ENCODE measurements around the gene CABP2.
"Not testable (repeated sequence)": the region's sequence is repeated elsewhere in the genome, so short reads cannot be mapped to it uniquely, and the experiment has no call there.

CABP2 gene

DNA sequence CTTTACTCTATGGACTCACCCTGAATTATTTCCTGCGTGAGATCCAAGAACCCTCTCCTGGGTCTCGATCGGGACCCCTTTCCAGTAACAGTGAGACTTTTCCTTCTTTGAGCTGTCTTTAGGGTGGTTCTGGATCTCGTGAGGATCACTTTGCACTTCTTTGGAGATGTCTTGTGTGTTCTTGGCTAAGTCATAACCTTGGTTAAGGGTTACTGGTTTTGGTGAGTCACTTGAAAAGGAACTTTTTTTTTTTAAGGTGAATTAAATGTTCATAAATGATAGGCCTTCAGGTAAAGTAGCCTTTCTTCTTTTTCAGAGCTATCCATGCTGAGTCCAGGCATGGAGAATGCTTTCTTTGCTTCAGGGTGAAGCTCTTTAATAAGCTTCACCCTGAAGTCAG is 41.0 kb upstream of the CABP2 start (continued):
- TF ChIP-seq ZFP69B (tag by site-specific recombination; IDR thresholded peaks at IDR 0.05): no peak
- no peak for TF ChIP-seq ZNF214 (tag by site-specific recombination; IDR thresholded peaks at IDR 0.05; ENCODE audit: borderline replicate concordance)
- no peak for TF ChIP-seq BCL11B (tag by site-specific recombination; IDR thresholded peaks at IDR 0.05; ENCODE audit: low read depth)
- no peak for TF ChIP-seq BCL11A (tag by site-specific recombination; IDR thresholded peaks at IDR 0.05; ENCODE audit: low read depth)

DNA sequence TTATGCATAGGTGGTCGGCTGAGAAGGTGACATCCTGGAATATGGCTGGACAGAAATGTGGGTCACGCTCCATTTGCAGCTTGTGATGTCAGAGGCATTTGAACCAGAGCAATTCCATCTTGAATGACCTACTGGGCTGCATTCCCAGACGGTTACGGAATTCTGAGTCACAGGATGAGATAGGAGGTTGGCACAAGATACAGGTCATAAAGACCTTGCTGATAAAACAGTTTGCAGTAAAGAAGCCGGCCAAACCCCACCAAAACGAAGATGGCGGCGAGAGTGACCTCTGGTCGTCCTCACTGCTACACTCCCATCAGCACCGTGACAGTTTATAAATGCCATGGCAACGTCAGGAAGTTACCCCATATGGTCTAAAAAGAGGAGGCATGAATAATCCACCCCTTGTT is 40.5 kb upstream of the CABP2 start:
- POLR2A ChIA-PET; H3K36me3 ChIP-seq (ENCODE audit: control insufficient read depth in 2 of 2, insufficient read depth in 1 of 2, low read length in 2 of 2); H3K4me1 ChIP-seq (ENCODE audit: control insufficient read depth, insufficient read depth, low read length); H3K9me3 ChIP-seq (ENCODE audit: control insufficient read depth, insufficient read depth, low read depth, low read length); H3K4me3 ChIP-seq (ENCODE audit: low read depth, low read length); H3K27ac ChIP-seq (ENCODE audit: extremely low read depth, low read depth, low read length): not testable (repeated sequence)
- peak; percentile 69 for TF ChIP-seq ZNF629 (tag by site-specific recombination; IDR thresholded peaks at IDR 0.05)
- CTCF ChIA-PET: interaction anchor here (0.8 to 1.1 kb wide), 3 partner anchors 9 to 20 kb away, joined by 3 to 4 read pairs (median 3); partner anchors contain the start of gene GSTP1

DNA sequence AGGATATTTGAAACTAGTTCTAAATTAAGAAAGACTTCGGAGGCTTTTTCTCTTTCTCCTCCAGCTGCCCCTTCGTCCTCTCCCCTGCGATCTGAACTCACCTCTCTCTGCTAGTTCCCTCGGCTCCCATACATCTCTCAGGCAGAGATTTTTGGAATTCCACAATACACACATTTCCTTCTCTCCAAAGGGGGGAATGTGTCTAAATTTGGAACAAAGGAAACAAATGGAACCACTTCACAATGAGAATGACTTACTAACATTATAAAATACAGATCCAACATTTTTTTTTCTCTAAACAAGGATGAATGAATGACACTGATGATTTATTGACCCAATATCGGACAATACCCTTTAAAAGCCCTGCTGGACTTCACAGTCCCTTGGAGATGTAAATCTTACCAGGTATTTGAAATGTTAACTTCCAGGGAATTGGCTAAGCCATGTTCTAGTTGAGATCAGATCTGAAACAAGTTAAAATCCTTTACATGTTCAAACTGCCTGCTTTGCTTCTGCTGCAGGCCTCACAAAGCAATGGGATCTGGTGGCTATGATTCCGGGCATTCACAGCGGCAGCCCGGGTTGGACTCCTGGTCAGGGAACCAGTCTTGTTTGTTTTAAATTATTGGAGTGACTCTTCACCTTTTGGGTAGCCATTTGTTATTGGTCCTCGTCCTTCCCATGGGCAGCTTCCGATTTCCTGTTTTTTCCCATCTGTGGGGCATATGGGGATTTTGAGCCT is 39.9 kb upstream of the CABP2 start:
- CTCF ChIA-PET: interaction anchor here (0.7 to 1.0 kb wide), 2 partner anchors 9 to 21 kb away, joined by 3 read pairs; partner anchors contain the start of gene GSTP1

DNA sequence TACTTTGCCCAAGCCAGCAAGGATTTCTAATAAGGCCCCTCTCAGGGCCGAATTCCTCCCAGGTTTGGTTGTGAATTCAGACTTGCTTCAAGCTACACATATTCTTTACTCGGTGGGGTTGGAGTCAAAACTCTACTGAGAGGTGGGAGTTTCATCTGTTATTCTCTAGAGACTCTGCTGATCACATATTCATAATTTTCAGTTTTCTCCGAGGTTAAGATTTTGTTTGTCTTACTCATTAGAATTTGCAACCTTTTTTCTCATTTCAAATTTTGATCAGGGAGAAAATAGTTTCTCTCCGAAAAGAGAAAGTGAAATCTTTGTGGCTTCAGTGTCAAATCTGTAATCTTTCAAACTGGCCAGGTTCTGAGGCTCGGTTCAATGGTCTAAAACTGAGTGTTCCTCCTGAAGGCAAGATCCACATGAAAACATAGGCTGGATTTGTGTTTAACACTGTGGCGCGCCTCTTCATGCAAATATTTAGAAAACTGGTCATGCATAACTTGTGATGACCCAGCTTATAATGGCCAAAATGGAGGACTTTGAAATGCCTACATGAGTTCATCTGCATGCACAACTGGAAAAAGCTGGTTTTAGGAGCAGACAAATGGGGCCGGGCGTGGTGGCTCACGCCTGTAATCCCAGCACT is 38.8 kb upstream of the CABP2 start:
- no peaks in the 10 kb centered on the region for H3K9me3 ChIP-seq (ENCODE audit: control insufficient read depth, insufficient read depth, low read depth, low read length)
- no peaks in the 10 kb centered on the region for H3K4me1 ChIP-seq (ENCODE audit: control insufficient read depth, insufficient read depth, low read length)
- H3K4me3 ChIP-seq (ENCODE audit: low read depth, low read length): no peak overlapping the region
- H3K36me3 ChIP-seq (ENCODE audit: control insufficient read depth in 2 of 2, insufficient read depth in 1 of 2, low read length in 2 of 2): no peaks in the 10 kb centered on the region
- POLR2A ChIA-PET: no interaction called here
- TF ChIP-seq PATZ1 (tag by site-specific recombination; IDR thresholded peaks at IDR 0.05) (no peak), FEZF1 (tag by site-specific recombination; IDR thresholded peaks at IDR 0.05) (no peak), RBAK (tag by site-specific recombination; IDR thresholded peaks at IDR 0.05) (no peak), ZNF354C (tag by site-specific recombination; IDR thresholded peaks at IDR 0.05; ENCODE audit: borderline replicate concordance, low read depth) (no peak), ZFP41 (tag by site-specific recombination; IDR thresholded peaks at IDR 0.05; ENCODE audit: borderline replicate concordance) (no peak), ZNF266 (tag by site-specific recombination; IDR thresholded peaks at IDR 0.05; ENCODE audit: low read depth) (no peak), ZNF530 (tag by site-specific recombination; IDR thresholded peaks at IDR 0.05; ENCODE audit: low read depth) (no peak), TSHZ1 (tag by site-specific recombination; IDR thresholded peaks at IDR 0.05; ENCODE audit: borderline replicate concordance) (no peak), GLIS1 (tag by site-specific recombination; IDR thresholded peaks at IDR 0.05) (no peak)
- TF ChIP-seq, protein P1, sequence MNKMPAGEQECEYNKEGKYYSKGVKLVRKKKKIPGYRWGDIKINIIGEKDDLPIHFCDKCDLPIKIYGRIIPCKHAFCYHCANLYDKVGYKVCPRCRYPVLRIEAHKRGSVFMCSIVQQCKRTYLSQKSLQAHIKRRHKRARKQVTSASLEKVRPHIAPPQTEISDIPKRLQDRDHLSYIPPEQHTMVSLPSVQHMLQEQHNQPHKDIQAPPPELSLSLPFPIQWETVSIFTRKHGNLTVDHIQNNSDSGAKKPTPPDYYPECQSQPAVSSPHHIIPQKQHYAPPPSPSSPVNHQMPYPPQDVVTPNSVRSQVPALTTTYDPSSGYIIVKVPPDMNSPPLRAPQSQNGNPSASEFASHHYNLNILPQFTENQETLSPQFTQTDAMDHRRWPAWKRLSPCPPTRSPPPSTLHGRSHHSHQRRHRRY (tag by site-specific recombination; IDR thresholded peaks at IDR 0.05): no peak
- H3K27ac ChIP-seq (ENCODE audit: extremely low read depth, low read depth, low read length): no peak overlapping the region
- CTCF ChIA-PET: interaction anchor here (0.7 to 1.9 kb wide), 2 partner anchors 10 to 16 kb away, joined by 3 to 6 read pairs; no protein-coding TSS in a partner anchor

More for the DNA sequence above, 39.9 kb upstream of the CABP2 start:
- Histone ChIP-seq H3K4me1 (ENCODE audit: control insufficient read depth, insufficient read depth, low read length) (no peaks in the 10 kb centered on the region), H3K9me3 (ENCODE audit: control insufficient read depth, insufficient read depth, low read depth, low read length) (no peaks in the 10 kb centered on the region), H3K27ac (ENCODE audit: extremely low read depth, low read depth, low read length) (no peak overlapping the region), H3K4me3 (ENCODE audit: low read depth, low read length) (no peak overlapping the region), H3K36me3 (ENCODE audit: control insufficient read depth in 2 of 2, insufficient read depth in 1 of 2, low read length in 2 of 2) (no peaks in the 10 kb centered on the region)
- POLR2A ChIA-PET: no interaction called here
- no peak for TF ChIP-seq ZNF121 (tag by site-specific recombination; IDR thresholded peaks at IDR 0.05)
- TF ChIP-seq ZNF629 (tag by site-specific recombination; IDR thresholded peaks at IDR 0.05): no peak
- TF ChIP-seq ZNF626 (tag by site-specific recombination; IDR thresholded peaks at IDR 0.05): no peak
- TF ChIP-seq PATZ1 (tag by site-specific recombination; IDR thresholded peaks at IDR 0.05): no peak

Measured in HEK293 (cell line).